NCI-H526 (cell line): ENCODE results near the gene RIPK1.
A peak's percentile ranks its signal among the peaks of the same experiment; 100 is the strongest.
"Not testable (repeated sequence)": the region's sequence is repeated elsewhere in the genome, so short reads cannot be mapped to it uniquely, and the experiment has no call there.

Experiments
- DNase-seq, 2 experiments: peaks; one replicate each; lab custom pipeline; 2025; lab: John Stamatoyannopoulos, UW

Gene RIPK1

GRCh38 chr6:3136292-3137011 is 68.2 kb downstream of the RIPK1 start:
- peak in 1 of 2 experiments; percentile 42 for DNase-seq

- DNase-seq = no peak
Measured at GRCh38 chr6:3137057-3137777, 68.9 kb downstream of the RIPK1 start.

- DNase-seq = not testable (repeated sequence)
Measured at GRCh38 chr6:3137873-3138272, 69.6 kb downstream of the RIPK1 start.

- no peak for DNase-seq
Measured at GRCh38 chr6:3138341-3138740, 70.0 kb downstream of the RIPK1 start.

- DNase-seq = peak; percentile 28 to 69
Measured at GRCh38 chr6:3139090-3139903, 71.0 kb downstream of the RIPK1 start.

GRCh38 chr6:3140201-3140600 is 71.9 kb downstream of the RIPK1 start:
- no peak for DNase-seq

GRCh38 chr6:3142536-3142935 is 74.2 kb downstream of the RIPK1 start:
- DNase-seq = no peak

GRCh38 chr6:3143158-3143557 is 74.9 kb downstream of the RIPK1 start:
- no peak for DNase-seq

GRCh38 chr6:3144571-3144970 is 76.3 kb downstream of the RIPK1 start:
- DNase-seq = no peak

GRCh38 chr6:3147914-3148757 is 79.8 kb downstream of the RIPK1 start:
- DNase-seq = no peak

GRCh38 chr6:3151691-3152090 is 83.4 kb downstream of the RIPK1 start:
- DNase-seq = no peak

GRCh38 chr6:3152689-3153088 is 84.4 kb downstream of the RIPK1 start:
- no peak for DNase-seq

- DNase-seq = not testable (repeated sequence)
Measured at GRCh38 chr6:3155416-3155815, 87.1 kb downstream of the RIPK1 start.

GRCh38 chr6:3156184-3157130 is 88.2 kb downstream of the RIPK1 start:
- peak in 1 of 2 experiments; percentile 40 for DNase-seq

GRCh38 chr6:3157131-3157933 is 89.0 kb downstream of the RIPK1 start, which contains the start of gene TUBB2A:
Gene TUBB2A, minus strand, starts transcription at chr6:3157544. Its CDS starts 81 bp downstream, at chr6:3157463.
- peak; percentile 20 to 80 for DNase-seq

- DNase-seq = peak in 1 of 2 experiments; percentile 40
Measured at GRCh38 chr6:3159805-3160781, 91.8 kb downstream of the RIPK1 start.

GRCh38 chr6:3162067-3162497 is 93.8 kb downstream of the RIPK1 start:
- no peak for DNase-seq

GRCh38 chr6:3162565-3163247 is 94.4 kb downstream of the RIPK1 start:
- DNase-seq = peak; percentile 79 to 92
